ENCODE measurements around the gene FAAP20.

Gene FAAP20

GRCh38 chr1:2203671-2204414 is 9.3 kb upstream of the FAAP20 start:
- no peak for DNase-seq (ENCODE audit: low read depth)
- H3K4me3 ChIP-seq (ENCODE audit: control insufficient read depth, low read depth, low read length): peak overlapping the region; percentile 56
- TF ChIP-seq CTCF (conservative IDR thresholded peaks at IDR 0.05; ENCODE audit: control insufficient read depth, insufficient read depth, low read depth, low read length): no peak

- H3K4me3 ChIP-seq (ENCODE audit: control insufficient read depth, low read depth, low read length): no peak overlapping the region
- DNase-seq (ENCODE audit: low read depth): no peak
- TF ChIP-seq CTCF (conservative IDR thresholded peaks at IDR 0.05; ENCODE audit: control insufficient read depth, insufficient read depth, low read depth, low read length): no peak
Measured at GRCh38 chr1:2202843-2203601, 8.4 kb upstream of the FAAP20 start.

GRCh38 chr1:2202008-2202575 is 7.5 kb upstream of the FAAP20 start:
- no peak overlapping the region for H3K4me3 ChIP-seq (ENCODE audit: control insufficient read depth, low read depth, low read length)
- no peak for TF ChIP-seq CTCF (conservative IDR thresholded peaks at IDR 0.05; ENCODE audit: control insufficient read depth, insufficient read depth, low read depth, low read length)
- no peak for DNase-seq (ENCODE audit: low read depth)

- H3K4me3 ChIP-seq (ENCODE audit: control insufficient read depth, low read depth, low read length): no peak overlapping the region
- TF ChIP-seq CTCF (conservative IDR thresholded peaks at IDR 0.05; ENCODE audit: control insufficient read depth, insufficient read depth, low read depth, low read length): no peak
- DNase-seq (ENCODE audit: low read depth): no peak
Measured at GRCh38 chr1:2201062-2201461, 6.5 kb upstream of the FAAP20 start.

GRCh38 chr1:2200308-2200943 is 5.9 kb upstream of the FAAP20 start:
- H3K4me3 ChIP-seq (ENCODE audit: control insufficient read depth, low read depth, low read length): no peak overlapping the region
- DNase-seq (ENCODE audit: low read depth): no peak
- no peak for TF ChIP-seq CTCF (conservative IDR thresholded peaks at IDR 0.05; ENCODE audit: control insufficient read depth, insufficient read depth, low read depth, low read length)

- TF ChIP-seq CTCF (conservative IDR thresholded peaks at IDR 0.05; ENCODE audit: control insufficient read depth, insufficient read depth, low read depth, low read length): peak; percentile 2
- peak overlapping the region; percentile 70 for H3K4me3 ChIP-seq (ENCODE audit: control insufficient read depth, low read depth, low read length)
Measured at GRCh38 chr1:2199042-2199810, 4.7 kb upstream of the FAAP20 start.

More at GRCh38 chr1:2199042-2199810, 4.7 kb upstream of the FAAP20 start:
- peak; percentile 88 for DNase-seq (ENCODE audit: low read depth)
